Transverse colon (tissue), 4 donors: ENCODE measurements around the gene EEPD1. TPM values are rescaled to one million over a fixed set of nuclear protein-coding genes. Genes with fewer than 3 reads are reported as not detected.

Experiments used
- DNase-seq: peaks from one replicate; pipeline ENCODE4 v3.0.0-alpha.2; 2019
- H3K27ac ChIP-seq, 4 donors: fragments of 200-600 bp; sonication (generic); 2 replicates each; pipeline ENCODE4 v1.5.1; 2016 to 2018; ENCODE audit warnings: inconsistent platforms in 4 of 4
- H3K27me3 ChIP-seq: fragments of 200-600 bp; sonication (generic); 2 replicates; pipeline ENCODE4 v1.5.1; 2017; ENCODE audit warnings: inconsistent platforms
- H3K36me3 ChIP-seq, 4 donors: fragments of 200-600 bp; sonication (generic); 2 replicates each; pipeline ENCODE4 v1.5.1; 2017 to 2019; ENCODE audit warnings: inconsistent platforms in 4 of 4
- H3K4me1 ChIP-seq, 4 donors: fragments of 200-600 bp; sonication (generic); 2 replicates each; pipeline ENCODE4 v1.5.1; 2017 to 2020; ENCODE audit warnings: inconsistent platforms in 4 of 4
- H3K4me3 ChIP-seq, 4 donors: fragments of 200-600 bp; sonication (generic); 1 replicate in 1 of 4; 2 replicates in 3 of 4; pipeline versions ENCODE4 v1.5.1 to v1.6.1; 2017 to 2019; ENCODE audit warnings: inconsistent platforms in 4 of 4
- H3K9me3 ChIP-seq, 2 donors: fragments of 200-600 bp; sonication (generic); 2 replicates each; pipeline ENCODE4 v1.5.1; 2017 to 2019; ENCODE audit warnings: inconsistent platforms in 2 of 2
- CTCF ChIP-seq, 5 experiments: fragments of 200-600 bp in 3 of 5; fragments of 450-650 bp in 2 of 5; sonication (generic) in 3 of 5; IDR thresholded peaks; 1 replicate in 2 of 5; 2 replicates in 3 of 5; pipeline ENCODE4 v1.5.1; 2016 to 2017; ENCODE audit warnings: antibody characterized with exemption in 5 of 5, inconsistent platforms in 3 of 5, mild to moderate bottlenecking in 2 of 5, moderate library complexity in 1 of 5
- EP300 ChIP-seq: sonication (generic); formaldehyde crosslinking; IDR thresholded peaks from one replicate; pipeline ENCODE4 v1.6.1; 2017; ENCODE audit warnings: antibody characterized with exemption, low read depth
- POLR2A ChIP-seq: fragments of 450-650 bp; IDR thresholded peaks from one replicate; pipeline ENCODE4 v1.6.1; 2016; ENCODE audit warnings: antibody characterized with exemption, mild to moderate bottlenecking, moderate library complexity
- POLR2AphosphoS5 ChIP-seq, 3 donors: sonication (generic); formaldehyde crosslinking; IDR thresholded peaks; one replicate each; pipeline ENCODE4 v1.6.1; 2016; ENCODE audit warnings: antibody characterized with exemption in 3 of 3
- WGBS, 2 donors: methylation state at CpG; one replicate each; pipeline ENCODE4 v1.1.5; 2018; ENCODE audit warnings: low coverage in 1 of 2; 5-methylcytosine and 5-hydroxymethylcytosine counted together
- in situ Hi-C, 4 donors: fragments of 200-750 bp; cut with MboI; loops; one replicate each; pipeline versions ENCODE4 v1.15.0 to v1.15.1; 2017; ENCODE audit warnings: low sequenced_read_pairs in 3 of 4, low pct_ligation_motif_present in 1 of 4, low pct_unique_long_range_greater_than_20kb in 1 of 4
- intact Hi-C: fragments of 100-400 bp; cut with DNase I; formaldehyde crosslinking; loops from one replicate; pipeline ENCODE4 v1.15.1; 2023; ENCODE audit warnings: low total_unique reads
- total RNA-seq, 4 donors: library from RNA; depleted of rRNA; stranded (reverse); fragments of >200 nt; gene quantifications; one replicate each; pipeline ENCODE4 v1.1.0, GENCODE V29; 2016

Gene EEPD1
- total RNA-seq, 4 donors from 2014 or later = 16.2 to 36.2 (median 25.2) TPM

- Histone ChIP-seq H3K36me3 (no peaks in the 10 kb centered on the region), H3K4me3 (no peak overlapping the region), H3K27ac (no peak overlapping the region), H3K4me1 (peaks cover 15 to 58% (median 28%) of the 10 kb centered on the region in 4 donors), H3K9me3 (no peaks in the 10 kb centered on the region), H3K27me3 (no peaks in the 10 kb centered on the region)
- no peak for DNase-seq
- 85% methylated on average over 5 of the region's 5 CpGs; no CpG with 5 or more reads in 1 of the 2 donors for WGBS, 2 donors
- in situ Hi-C loops = loop anchor here in 1 of 4 donors (25.0 kb wide), 1 partner anchor 127 kb away; no protein-coding TSS in a partner anchor
- intact Hi-C loops = no loop called here
- TF ChIP-seq CTCF (IDR thresholded peaks at IDR 0.05) (no peak), POLR2A (no peak), POLR2AphosphoS5 (IDR thresholded peaks at IDR 0.05) (no peak), EP300 (no peak)
Observed at GRCh38 chr7:36160313-36160712, 7.3 kb downstream of the EEPD1 start.

GRCh38 chr7:36161996-36162395 lies 8.9 kb downstream of the EEPD1 start:
- TF ChIP-seq CTCF (IDR thresholded peaks at IDR 0.05) = no peak
- no peak for TF ChIP-seq POLR2A
- no peak for TF ChIP-seq EP300
- no peak for TF ChIP-seq POLR2AphosphoS5 (IDR thresholded peaks at IDR 0.05)
- no peak overlapping the region for H3K27ac ChIP-seq
- WGBS, 2 donors = 50% methylated on average over 1 of the region's 1 CpG; no CpG with 5 or more reads in 1 of the 2 donors
- H3K9me3 ChIP-seq = no peaks in the 10 kb centered on the region
- peaks cover 8 to 42% (median 13%) of the 10 kb centered on the region in 4 donors for H3K4me1 ChIP-seq
- intact Hi-C loops (no loop called here), in situ Hi-C loops (loop anchor here in 1 of 4 donors (25.0 kb wide), 1 partner anchor 125 kb away; no protein-coding TSS in a partner anchor)
- no peaks in the 10 kb centered on the region for H3K36me3 ChIP-seq
- no peaks in the 10 kb centered on the region for H3K27me3 ChIP-seq
- DNase-seq = no peak
- no peak overlapping the region for H3K4me3 ChIP-seq

GRCh38 chr7:36165059-36165458 lies 12.0 kb downstream of the EEPD1 start:
- in situ Hi-C loops (loop anchor here in 1 of 4 donors (25.0 kb wide), 1 partner anchor 122 kb away; no protein-coding TSS in a partner anchor), intact Hi-C loops (no loop called here)
- H3K36me3 ChIP-seq = no peaks in the 10 kb centered on the region
- no peak overlapping the region for H3K4me3 ChIP-seq
- WGBS, 2 donors = 44 to 53% methylated on average over 2 of the region's 2 CpGs
- H3K27me3 ChIP-seq = no peaks in the 10 kb centered on the region
- no peak for DNase-seq
- TF ChIP-seq EP300 (no peak), POLR2A (no peak), POLR2AphosphoS5 (IDR thresholded peaks at IDR 0.05) (no peak), CTCF (IDR thresholded peaks at IDR 0.05) (no peak)
- H3K27ac ChIP-seq = no peak overlapping the region
- no peaks in the 10 kb centered on the region for H3K9me3 ChIP-seq
- peaks cover 0 to 19% (median 6%) of the 10 kb centered on the region in 4 donors for H3K4me1 ChIP-seq

GRCh38 chr7:36165802-36166201 lies 12.7 kb downstream of the EEPD1 start:
- intact Hi-C loops = no loop called here

More at GRCh38 chr7:36165802-36166201, 12.7 kb downstream of the EEPD1 start:
- no peak for DNase-seq
- no peaks in the 10 kb centered on the region for H3K27me3 ChIP-seq
- no peak overlapping the region for H3K4me3 ChIP-seq
- no peak for TF ChIP-seq EP300
- no peak for TF ChIP-seq POLR2A
- no peak for TF ChIP-seq CTCF (IDR thresholded peaks at IDR 0.05)
- no peak for TF ChIP-seq POLR2AphosphoS5 (IDR thresholded peaks at IDR 0.05)
- no peaks in the 10 kb centered on the region for H3K9me3 ChIP-seq
- no peak overlapping the region for H3K27ac ChIP-seq
- no peaks in the 10 kb centered on the region for H3K36me3 ChIP-seq
- in situ Hi-C loops = loop anchor here in 1 of 4 donors (25.0 kb wide), 1 partner anchor 121 kb away; no protein-coding TSS in a partner anchor
- WGBS, 2 donors = 90 to 95% methylated on average over 4 of the region's 4 CpGs
- H3K4me1 ChIP-seq = peaks cover 0 to 15% (median 4%) of the 10 kb centered on the region in 4 donors
